Ovary (tissue), 3 donors: ENCODE results near the gene CNDP2.

ENCODE experiments used
- CTCF ChIP-seq, 3 donors: fragments of 450-650 bp in 2 of 3; fragments of 200-600 bp in 1 of 3; IDR thresholded peaks; one replicate each; pipeline versions ENCODE4 v1.5.1 to v1.8.0; 2016 to 2022; ENCODE audit warnings: antibody characterized with exemption in 3 of 3, mild to moderate bottlenecking in 1 of 3
- POLR2A ChIP-seq: fragments of 450-650 bp; IDR thresholded peaks from one replicate; pipeline ENCODE4 v1.6.1; 2017; ENCODE audit warnings: antibody characterized with exemption, mild to moderate bottlenecking, moderate library complexity
- donor health status: DM: no; HTN: no; CAD: no.

- TF ChIP-seq CTCF (IDR thresholded peaks at IDR 0.05): no peak
- TF ChIP-seq POLR2A: no peak
These were observed 30.4 kb upstream of the CNDP2 start for GRCh38 chr18:74465775-74466174.
